Measurements from ENCODE around the gene FUT7. TPM values are rescaled to one million over a fixed set of nuclear protein-coding genes. Genes with fewer than 3 reads are reported as not detected.
A peak's percentile ranks its signal among the peaks of the same experiment; 100 is the strongest.

The FUT7 gene
- total and polyA plus RNA-seq, 2 of the 13 experiments (the other 11 are each of a cell fraction or from before 2014, with no cell fraction given): 0.05 TPM; not detected in 1

DNA sequence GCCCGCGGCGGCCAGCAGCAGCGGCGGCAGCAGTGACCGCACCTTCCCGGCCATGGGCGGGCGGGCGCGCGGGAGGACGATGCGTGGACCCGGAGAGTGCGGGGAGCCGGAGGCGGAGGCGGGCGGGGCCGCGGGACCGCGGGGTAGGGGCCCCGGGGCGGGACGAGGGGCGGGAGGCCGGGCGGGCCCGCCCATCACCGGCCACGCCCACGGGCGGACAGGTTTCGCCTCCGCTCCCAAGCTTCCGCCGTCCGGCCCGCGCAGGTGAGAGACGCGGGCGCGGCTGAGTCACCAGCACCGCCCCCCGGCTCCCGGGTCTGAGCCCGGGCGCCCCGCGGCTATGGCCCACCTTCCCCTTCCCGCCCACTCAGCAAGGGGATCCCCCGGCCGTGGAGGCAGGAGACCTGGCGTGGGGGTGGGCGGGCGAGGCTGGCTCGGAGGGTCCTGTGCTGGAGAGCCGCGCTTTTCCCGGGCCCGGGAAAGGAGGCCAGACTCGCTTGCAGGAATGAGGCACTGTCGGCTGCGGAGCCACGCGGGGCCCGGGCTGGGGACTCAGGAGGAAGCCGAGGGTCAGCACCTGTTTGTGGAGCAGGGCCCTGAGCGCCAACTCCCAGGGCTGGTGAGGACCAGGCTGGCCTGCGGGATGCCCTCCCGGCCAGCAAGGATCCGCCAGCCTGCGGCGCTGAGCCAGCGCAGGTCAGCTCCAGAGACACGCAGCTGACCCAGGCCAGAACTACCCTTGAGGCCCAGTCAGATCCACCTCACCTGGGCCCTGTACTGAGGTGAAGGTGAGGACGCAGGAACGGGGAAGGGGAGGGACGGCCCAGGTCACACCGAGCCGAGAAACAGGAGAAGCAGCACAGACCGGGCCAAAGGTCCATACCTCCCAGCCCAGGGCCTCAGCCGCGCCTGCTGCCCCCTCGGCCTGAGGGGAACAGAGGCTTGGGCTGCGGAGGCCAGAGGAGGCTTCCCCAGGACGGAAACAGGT lies 22.4 kb upstream of the FUT7 start, which contains the start of gene ENTPD2 (continued):
- TF ChIP-seq KAT2B (IDR thresholded peaks at IDR 0.05; ENCODE audit: borderline replicate concordance, low read depth, low read length) (no peak), ZNF761 (CRISPR knock-in tag; conservative IDR thresholded peaks at IDR 0.05) (no peak), NRL (CRISPR knock-in tag; IDR thresholded peaks at IDR 0.05; ENCODE audit: borderline replicate concordance) (peak; percentile 53; the same call in 1 of the 2 replicates), ZNF589 (CRISPR knock-in tag; conservative IDR thresholded peaks at IDR 0.05) (0 out of 2 replicates have a peak, but pooled peaks have one; percentile 15), SKI (IDR thresholded peaks at IDR 0.05; ENCODE audit: partially characterized antibody) (no peak), HES4 (CRISPR knock-in tag; IDR thresholded peaks at IDR 0.05; ENCODE audit: borderline replicate concordance) (peak; percentile 51; the same call in 1 of the 2 replicates), ZNF674 (CRISPR knock-in tag; IDR thresholded peaks at IDR 0.05; ENCODE audit: low read depth) (0 out of 2 replicates have a peak, but pooled peaks have one; percentile 30), ZNF30 (CRISPR knock-in tag; IDR thresholded peaks at IDR 0.05) (peak; percentile 72; the same call in 1 of the 2 replicates), RFX3 (CRISPR knock-in tag; IDR thresholded peaks at IDR 0.05) (no peak), RBFOX2 (IDR thresholded peaks at IDR 0.05; ENCODE audit: low read depth, low read length) (peak; percentile 80), ZBTB26 (CRISPR knock-in tag; IDR thresholded peaks at IDR 0.05; ENCODE audit: borderline replicate concordance) (no peak), UBTF (CRISPR knock-in tag; IDR thresholded peaks at IDR 0.05) (peak; percentile 63), ZNF878 (CRISPR knock-in tag; IDR thresholded peaks at IDR 0.05) (no peak), ARNT2 (CRISPR knock-in tag; IDR thresholded peaks at IDR 0.05; ENCODE audit: low read depth) (peak; percentile 72; the same call in 1 of the 2 replicates), ZFP82 (CRISPR knock-in tag; IDR thresholded peaks at IDR 0.05; ENCODE audit: borderline replicate concordance) (0 out of 2 replicates have a peak, but pooled peaks have one; percentile 36), TSC22D2 (CRISPR knock-in tag; IDR thresholded peaks at IDR 0.05; ENCODE audit: borderline replicate concordance) (no peak), MIER3 (CRISPR knock-in tag; IDR thresholded peaks at IDR 0.05; ENCODE audit: borderline replicate concordance) (no peak; the same call in 1 of the 2 replicates), JUN (CRISPR knock-in tag; IDR thresholded peaks at IDR 0.05) (peak; percentile 21; the same call in 1 of the 2 replicates), ELF3 (CRISPR knock-in tag; IDR thresholded peaks at IDR 0.05) (peak; percentile 32; the same call in 1 of the 2 replicates), ZSCAN20 (CRISPR knock-in tag; IDR thresholded peaks at IDR 0.05; ENCODE audit: borderline replicate concordance) (0 out of 2 replicates have a peak, but pooled peaks have one; percentile 42), DNMT1 (CRISPR knock-in tag; IDR thresholded peaks at IDR 0.05) (peak; percentile 44; the same call in 1 of the 2 replicates), HOXD1 (CRISPR knock-in tag; IDR thresholded peaks at IDR 0.05) (peak; percentile 32; the same call in 1 of the 2 replicates), GABPB1 (CRISPR knock-in tag; IDR thresholded peaks at IDR 0.05) (peak; percentile 62; the same call in 1 of the 2 replicates), ATF7-NPFF (CRISPR knock-in tag; IDR thresholded peaks at IDR 0.05; ENCODE audit: low read depth) (peak; percentile 52)
- TF ChIP-seq, protein P1, sequence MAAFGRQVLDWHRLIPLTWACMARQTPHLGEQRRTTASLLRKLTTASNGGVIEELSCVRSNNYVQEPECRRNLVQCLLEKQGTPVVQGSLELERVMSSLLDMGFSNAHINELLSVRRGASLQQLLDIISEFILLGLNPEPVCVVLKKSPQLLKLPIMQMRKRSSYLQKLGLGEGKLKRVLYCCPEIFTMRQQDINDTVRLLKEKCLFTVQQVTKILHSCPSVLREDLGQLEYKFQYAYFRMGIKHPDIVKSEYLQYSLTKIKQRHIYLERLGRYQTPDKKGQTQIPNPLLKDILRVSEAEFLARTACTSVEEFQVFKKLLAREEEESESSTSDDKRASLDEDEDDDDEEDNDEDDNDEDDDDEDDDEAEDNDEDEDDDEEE (CRISPR knock-in tag; IDR thresholded peaks at IDR 0.05): no peak
